HUES6 (cell line): ENCODE results near the gene CASP4.
"Not testable (repeated sequence)": the region's sequence is repeated elsewhere in the genome, so short reads cannot be mapped to it uniquely, and the experiment has no call there.

Experiments
- H3K27ac ChIP-seq: 2 replicates; pipeline ENCODE4 v1.7.0; 2013; ENCODE audit warnings: low read depth, mild to moderate bottlenecking, low read length, inconsistent platforms
- H3K27me3 ChIP-seq: 2 replicates; pipeline ENCODE4 v1.6.1; 2013; ENCODE audit warnings: low read length; ENCODE audit not compliant: control insufficient read depth, insufficient read depth
- H3K36me3 ChIP-seq: 2 replicates; pipeline ENCODE4 v1.6.1; 2013; ENCODE audit warnings: low read length; ENCODE audit not compliant: control insufficient read depth, insufficient read depth
- H3K4me1 ChIP-seq: 2 replicates; pipeline ENCODE4 v1.6.1; 2013; ENCODE audit warnings: low read length; ENCODE audit not compliant: control insufficient read depth, insufficient read depth
- H3K4me3 ChIP-seq: 2 replicates; pipeline ENCODE4 v1.5.1; 2013; ENCODE audit warnings: low read depth, low read length
- H3K9ac ChIP-seq: one replicate; pipeline ENCODE4 v1.6.1; 2013; ENCODE audit warnings: mild to moderate bottlenecking, low read length
- H3K9me3 ChIP-seq: 2 replicates; pipeline ENCODE4 v1.6.1; 2013; ENCODE audit warnings: low read depth, low read length; ENCODE audit not compliant: control insufficient read depth, insufficient read depth

The CASP4 gene

DNA sequence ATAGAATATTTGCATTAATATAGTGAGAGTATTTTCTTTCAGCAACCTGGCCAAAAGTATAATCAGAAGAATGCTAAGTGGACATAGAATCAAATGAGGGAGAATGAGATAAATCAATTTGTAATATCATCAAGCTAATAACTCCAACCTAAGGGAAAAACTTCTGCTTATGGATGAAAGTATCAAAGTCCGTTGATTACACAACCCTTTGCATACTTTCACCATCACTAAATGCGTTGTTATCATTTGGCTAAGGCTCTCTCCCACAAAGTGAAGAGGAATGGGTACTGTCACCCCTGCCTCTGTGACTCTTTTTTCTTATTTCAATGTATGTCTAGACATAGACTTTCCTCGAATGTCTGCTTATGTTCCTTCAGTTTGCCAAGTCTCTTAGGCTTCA is 16.4 kb upstream of the CASP4 start:
- Histone ChIP-seq H3K27me3 (no peaks in the 10 kb centered on the region), H3K9me3 (no peaks in the 10 kb centered on the region; the same call in 1 of the 2 replicates), H3K27ac (no peak overlapping the region), H3K36me3 (no peaks in the 10 kb centered on the region), H3K9ac (no peak overlapping the region), H3K4me3 (no peak overlapping the region), H3K4me1 (no peaks in the 10 kb centered on the region)

DNA sequence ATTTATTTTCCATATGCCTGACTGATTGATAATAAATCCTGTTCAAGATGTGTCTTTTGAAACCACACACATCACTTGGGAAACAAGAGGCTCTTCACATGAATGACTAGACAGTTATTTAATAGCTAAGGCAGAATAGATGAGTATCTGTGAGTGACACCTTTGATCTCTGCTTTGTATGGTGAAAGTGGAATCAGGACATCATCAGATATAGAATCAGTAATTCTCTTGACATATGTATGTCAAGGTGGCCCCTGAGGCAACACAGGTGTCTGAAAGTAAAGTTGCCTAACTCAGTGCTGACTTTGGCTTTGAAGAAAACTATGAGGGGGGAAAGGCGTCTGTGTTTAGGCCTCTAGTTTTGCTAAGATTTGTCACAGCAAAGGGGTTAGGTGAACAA is 11.5 kb upstream of the CASP4 start:
- no peaks in the 10 kb centered on the region for H3K27me3 ChIP-seq
- H3K36me3 ChIP-seq: no peaks in the 10 kb centered on the region

GRCh38 chr11:104973616-104974015 is 5.2 kb upstream of the CASP4 start:
- Histone ChIP-seq H3K9me3 (peaks cover 21% of the 10 kb centered on the region), H3K27ac (no peak overlapping the region), H3K27me3 (no peaks in the 10 kb centered on the region), H3K9ac (no peak overlapping the region), H3K4me1 (peaks cover 3% of the 10 kb centered on the region; the same call in 1 of the 2 replicates), H3K4me3 (no peak overlapping the region), H3K36me3 (no peaks in the 10 kb centered on the region)

More for the DNA sequence above, 11.5 kb upstream of the CASP4 start:
- no peaks in the 10 kb centered on the region for H3K4me1 ChIP-seq
- no peak overlapping the region for H3K9ac ChIP-seq
- peaks cover 4% of the 10 kb centered on the region for H3K9me3 ChIP-seq
- no peak overlapping the region for H3K4me3 ChIP-seq
- no peak overlapping the region for H3K27ac ChIP-seq

DNA sequence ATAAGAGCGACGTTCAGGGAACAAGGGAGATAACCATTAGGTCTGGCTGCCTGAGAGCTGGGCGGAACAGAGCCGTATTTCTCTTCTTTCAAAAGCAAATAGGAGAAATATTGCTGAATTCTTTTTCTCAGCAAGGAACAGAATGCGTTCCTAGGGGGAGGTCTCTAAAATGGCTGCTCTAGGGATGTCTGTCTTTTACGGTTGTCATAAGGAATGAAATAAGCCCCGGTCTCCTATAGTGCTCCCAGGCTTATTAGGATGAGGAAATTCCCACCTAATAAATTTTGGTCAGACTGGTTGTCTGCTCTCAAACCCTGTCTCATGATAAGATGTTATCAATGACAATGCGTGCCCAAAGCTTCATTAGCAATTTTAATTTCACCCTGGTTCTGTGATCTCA is 4.5 kb upstream of the CASP4 start:
- not testable (repeated sequence) for H3K9ac ChIP-seq, H3K27me3 ChIP-seq

GRCh38 chr11:104970756-104971155 is 2.4 kb upstream of the CASP4 start:
- Histone ChIP-seq H3K9me3 (peaks cover 21% of the 10 kb centered on the region), H3K4me3 (no peak overlapping the region), H3K27ac (no peak overlapping the region), H3K4me1 (peaks cover 3% of the 10 kb centered on the region; the same call in 1 of the 2 replicates), H3K36me3 (no peaks in the 10 kb centered on the region), H3K9ac (no peak overlapping the region), H3K27me3 (no peaks in the 10 kb centered on the region)

More for the DNA sequence above, 4.5 kb upstream of the CASP4 start:
- not testable (repeated sequence) for H3K4me3 ChIP-seq, H3K4me1 ChIP-seq, H3K27ac ChIP-seq, H3K36me3 ChIP-seq
- peaks cover 21% of the 10 kb centered on the region for H3K9me3 ChIP-seq

GRCh38 chr11:104968856-104969776 is 742 bp upstream of the CASP4 start:
- Histone ChIP-seq H3K9ac (no peak overlapping the region), H3K9me3 (peaks cover 16% of the 10 kb centered on the region; the same call in 1 of the 2 replicates), H3K4me1 (peaks cover 3% of the 10 kb centered on the region; the same call in 1 of the 2 replicates), H3K27ac (no peak overlapping the region), H3K27me3 (no peaks in the 10 kb centered on the region), H3K36me3 (no peaks in the 10 kb centered on the region), H3K4me3 (no peak overlapping the region)

DNA sequence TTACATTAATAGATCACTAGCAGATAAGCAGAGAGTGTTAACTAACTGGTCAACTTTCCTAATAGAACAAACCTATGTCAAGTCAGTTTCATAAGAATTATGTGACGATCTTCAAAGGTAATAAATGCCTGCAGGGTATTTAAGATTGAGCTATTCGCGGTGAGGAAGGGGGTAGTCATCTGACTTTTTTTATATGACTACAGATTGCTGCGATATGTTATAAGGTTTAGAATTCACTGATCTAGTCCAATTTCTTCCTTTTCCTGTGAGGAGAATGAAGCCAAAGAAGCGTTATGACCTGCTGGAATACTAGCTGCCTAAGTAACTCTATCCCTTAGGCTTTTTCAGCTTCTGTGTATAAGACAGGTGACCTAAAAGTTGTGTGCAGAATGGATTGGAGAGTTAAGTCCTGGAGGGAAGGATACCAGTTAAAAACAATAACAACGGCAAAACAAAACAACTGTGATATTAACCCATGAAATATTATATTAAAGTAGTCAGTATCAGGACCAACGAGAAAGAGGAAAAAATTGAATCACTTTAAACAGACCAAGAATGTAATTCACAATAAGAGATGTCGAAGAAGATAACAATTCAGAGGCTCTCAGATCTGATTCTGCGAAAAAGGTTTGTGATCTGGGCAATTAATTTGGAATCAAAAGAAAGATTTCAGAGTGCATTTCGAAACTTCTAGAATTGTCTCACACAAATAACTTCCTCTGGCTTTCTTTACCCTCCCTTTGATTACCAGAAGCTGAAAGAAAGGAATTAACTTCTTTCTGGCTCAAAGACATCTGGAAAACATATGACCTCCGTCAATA is 630 bp downstream of the CASP4 start:
- no peaks in the 10 kb centered on the region for H3K36me3 ChIP-seq
- H3K4me1 ChIP-seq: peaks cover 3% of the 10 kb centered on the region; the same call in 1 of the 2 replicates
- H3K4me3 ChIP-seq: no peak overlapping the region
- peaks cover 18% of the 10 kb centered on the region for H3K9me3 ChIP-seq
- no peak overlapping the region for H3K9ac ChIP-seq
- H3K27ac ChIP-seq: no peak overlapping the region
- H3K27me3 ChIP-seq: no peaks in the 10 kb centered on the region

- Histone ChIP-seq H3K27me3 (no peaks in the 10 kb centered on the region), H3K4me3 (no peak overlapping the region), H3K36me3 (no peaks in the 10 kb centered on the region), H3K9me3 (peaks cover 13% of the 10 kb centered on the region), H3K4me1 (peaks cover 3% of the 10 kb centered on the region; the same call in 1 of the 2 replicates), H3K27ac (no peak overlapping the region), H3K9ac (no peak overlapping the region)
Measured at GRCh38 chr11:104965735-104966134, 2.6 kb downstream of the CASP4 start.

DNA sequence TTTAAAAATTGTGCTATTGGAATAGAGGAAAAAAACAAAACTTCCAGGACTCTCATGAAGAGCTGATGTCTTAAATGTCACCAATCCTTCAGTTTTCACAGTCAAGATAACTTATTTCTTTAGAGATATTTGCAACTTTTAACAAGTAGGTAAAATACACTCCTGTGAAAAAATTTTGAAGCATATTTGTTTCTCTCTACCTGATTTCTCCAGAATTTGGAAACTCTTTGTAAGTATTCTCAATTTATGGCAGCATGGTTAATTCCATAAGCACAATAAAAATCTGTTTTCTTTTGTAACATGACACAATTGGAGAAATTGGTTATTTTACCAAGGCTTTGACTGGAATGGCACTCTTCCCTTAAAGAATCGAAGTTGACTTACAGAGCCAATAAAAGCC is 4.1 kb downstream of the CASP4 start:
- no peak overlapping the region for H3K4me3 ChIP-seq
- no peak overlapping the region for H3K9ac ChIP-seq
- no peaks in the 10 kb centered on the region; the same call in 1 of the 2 replicates for H3K4me1 ChIP-seq
- no peaks in the 10 kb centered on the region for H3K27me3 ChIP-seq
- peaks cover 13% of the 10 kb centered on the region for H3K9me3 ChIP-seq
- H3K36me3 ChIP-seq: no peaks in the 10 kb centered on the region
- H3K27ac ChIP-seq: no peak overlapping the region

- H3K9ac ChIP-seq: no peak overlapping the region
Measured at GRCh38 chr11:104962852-104963251, 5.5 kb downstream of the CASP4 start.

DNA sequence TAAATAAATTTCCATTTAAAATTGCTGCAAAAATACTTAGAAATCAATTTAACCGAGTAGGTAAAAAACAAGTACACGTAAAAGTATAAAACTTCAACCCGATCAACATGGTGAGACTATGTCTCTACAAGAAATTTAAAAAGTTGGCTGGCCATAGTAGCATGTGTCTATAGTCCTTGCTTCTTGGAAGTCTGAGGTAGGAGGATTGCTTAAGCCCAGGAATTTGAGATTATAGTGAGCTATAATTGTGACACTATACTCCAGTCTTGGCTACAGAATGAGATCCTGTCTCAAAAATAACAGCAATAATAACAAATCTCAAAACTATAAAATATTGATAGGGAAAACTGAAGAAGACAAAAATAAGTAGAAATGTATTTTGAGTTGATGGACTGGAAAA is 11.1 kb downstream of the CASP4 start:
- Histone ChIP-seq H3K9me3 (peaks cover 4% of the 10 kb centered on the region; the same call in 1 of the 2 replicates), H3K9ac (no peak overlapping the region), H3K27me3 (no peaks in the 10 kb centered on the region), H3K27ac (no peak overlapping the region), H3K4me1 (no peaks in the 10 kb centered on the region), H3K4me3 (no peak overlapping the region), H3K36me3 (no peaks in the 10 kb centered on the region)

More at GRCh38 chr11:104962852-104963251, 5.5 kb downstream of the CASP4 start:
- Histone ChIP-seq H3K36me3 (no peaks in the 10 kb centered on the region), H3K9me3 (peaks cover 13% of the 10 kb centered on the region), H3K27me3 (no peaks in the 10 kb centered on the region), H3K27ac (no peak overlapping the region), H3K4me3 (no peak overlapping the region), H3K4me1 (no peaks in the 10 kb centered on the region)
